Endothelial cell of umbilical vein (primary cell): ENCODE data around the gene LSR. TPM values are rescaled to one million over a fixed set of nuclear protein-coding genes. Genes with fewer than 3 reads are reported as not detected.

Source experiments
- BruUV-seq: library from RNA; stranded (reverse); fragments of 400-500 nt; replicated peaks from 2 replicates; lab custom pipeline; 2021; lab: Mats Ljungman, UMichigan
- CTCF ChIA-PET: fragments of 300-600, 350-600 bp; sonication (Branson Sonifier 250); formaldehyde crosslinking; loops from one replicate; lab custom pipeline; 2021; ENCODE audit warnings: antibody characterized with exemption, inconsistent platforms; lab: Charles Lee
- POLR2A ChIA-PET: fragments of 300-600, 350-600 bp; sonication (Branson Sonifier 250); formaldehyde crosslinking; loops from one replicate; lab custom pipeline; 2021; ENCODE audit warnings: antibody characterized with exemption, inconsistent platforms; lab: Charles Lee
- DNase-seq: peaks from one replicate; pipeline ENCODE4 v3.0.0-alpha.2; 2011; ENCODE audit warnings: low read depth, low spot score
- FAIRE-seq: peaks from 2 replicates; lab custom pipeline; 2011; peaks lifted over from hg19 to GRCh38; lab: Jason Lieb, UNC
- H2AFZ ChIP-seq: 2 replicates; pipeline ENCODE4 v1.6.0; 2012; ENCODE audit warnings: low read depth, low read length, control low read depth, inconsistent platforms
- H3K27ac ChIP-seq: 2 replicates; pipeline ENCODE4 v1.5.1; 2011; ENCODE audit warnings: low read depth, mild to moderate bottlenecking, control low read depth, low read length, moderate library complexity; ENCODE audit not compliant: insufficient read depth
- H3K27me3 ChIP-seq, 2 experiments: 2 replicates each; pipeline versions ENCODE4 v1.6.0 to v1.6.1; 2011; ENCODE audit warnings: low read length in 2 of 2, mixed read lengths in 1 of 2; ENCODE audit not compliant: control insufficient read depth in 2 of 2, insufficient read depth in 2 of 2
- H3K36me3 ChIP-seq, 2 experiments: 2 replicates in 1 of 2; 3 replicates in 1 of 2; pipeline ENCODE4 v1.5.1; 2011; ENCODE audit warnings: low read length in 2 of 2, mild to moderate bottlenecking in 1 of 2, moderate library complexity in 1 of 2; ENCODE audit not compliant: control insufficient read depth in 2 of 2, insufficient read depth in 2 of 2; ENCODE audit errors: extremely low read depth in 1 of 2
- H3K4me1 ChIP-seq: 3 replicates; pipeline ENCODE4 v1.5.1; 2011; ENCODE audit warnings: mild to moderate bottlenecking, low read length; ENCODE audit not compliant: control insufficient read depth, insufficient read depth; ENCODE audit errors: extremely low read depth
- H3K4me2 ChIP-seq: 2 replicates; pipeline ENCODE4 v1.6.1; 2011; ENCODE audit warnings: low read length, control low read depth, mixed read lengths; ENCODE audit not compliant: insufficient read depth
- H3K4me3 ChIP-seq, 3 experiments: fragments of 200-600 bp in 1 of 3; sonication (generic), shearing (Covaris generic) in 1 of 3; replicated peaks in 1 of 3; 2 replicates each; pipeline ENCODE4 v1.5.1; 2011 to 2016; ENCODE audit warnings: control low read depth in 3 of 3, low read length in 3 of 3, mild to moderate bottlenecking in 2 of 3, inconsistent platforms in 1 of 3, low read depth in 1 of 3, moderate library complexity in 1 of 3; ENCODE audit not compliant: insufficient read depth in 1 of 3
- H3K79me2 ChIP-seq: 2 replicates; pipeline ENCODE4 v1.6.0; 2012; ENCODE audit warnings: low read length, inconsistent platforms; ENCODE audit not compliant: control insufficient read depth, insufficient read depth
- H3K9ac ChIP-seq: replicated peaks from 2 replicates; pipeline ENCODE3; 2011; ENCODE audit warnings: low read length, control low read depth; ENCODE audit not compliant: insufficient read depth; ENCODE audit errors: extremely low read depth
- H3K9me1 ChIP-seq: replicated peaks from 3 replicates; pipeline ENCODE4 v1.6.0; 2011; ENCODE audit warnings: mild to moderate bottlenecking, low read length; ENCODE audit not compliant: control insufficient read depth, insufficient read depth; ENCODE audit errors: extremely low read depth
- H3K9me3 ChIP-seq: replicated peaks from 2 replicates; pipeline ENCODE4 v1.5.1; 2012; ENCODE audit warnings: low read length, inconsistent platforms; ENCODE audit not compliant: control insufficient read depth, insufficient read depth
- H4K20me1 ChIP-seq: replicated peaks from 2 replicates; pipeline ENCODE3; 2011; ENCODE audit warnings: mild to moderate bottlenecking, low read length; ENCODE audit not compliant: control insufficient read depth, insufficient read depth; ENCODE audit errors: extremely low read depth
- EZH2 ChIP-seq: IDR thresholded peaks from 2 replicates; pipeline ENCODE4 v1.6.1; 2012; ENCODE audit warnings: borderline replicate concordance, low read depth, mild to moderate bottlenecking, moderate library complexity, low read length, inconsistent platforms; ENCODE audit not compliant: severe bottlenecking
- FOS ChIP-seq: IDR thresholded peaks from 2 replicates; pipeline ENCODE4 v1.6.1; 2011; ENCODE audit warnings: mild to moderate bottlenecking, low read length, moderate library complexity, borderline replicate concordance; ENCODE audit not compliant: insufficient read depth
- JUN ChIP-seq: IDR thresholded peaks from 2 replicates; pipeline ENCODE4 v1.6.1; 2011; ENCODE audit warnings: borderline replicate concordance, low read depth; ENCODE audit not compliant: insufficient read length, insufficient read depth
- MAX ChIP-seq: IDR thresholded peaks from 2 replicates; pipeline ENCODE4 v1.6.1; 2011; ENCODE audit not compliant: insufficient read depth, insufficient read length
- MYC ChIP-seq: IDR thresholded peaks from one replicate; pipeline ENCODE4 v1.6.1; 2011; ENCODE audit warnings: mild to moderate bottlenecking, low read depth, low read length
- POLR2AphosphoS5 ChIP-seq: IDR thresholded peaks from 2 replicates; pipeline ENCODE4 v1.6.1; 2012; ENCODE audit warnings: low read depth, mild to moderate bottlenecking, control low read depth, low read length, moderate library complexity; ENCODE audit not compliant: insufficient read depth
- dilution Hi-C: fragments of 300-500 bp; cut with MboI; formaldehyde crosslinking; loops from one replicate; pipeline ENCODE4 v1.15.0; 2019; ENCODE audit warnings: low sequenced_read_pairs; ENCODE audit not compliant: extremely low pct_ligation_motif_present
- intact Hi-C: fragments of 100-400 bp; cut with micrococcal nuclease; formaldehyde crosslinking; loops from one replicate; pipeline ENCODE4 v1.10.0; 2022
- polyA plus RNA-seq, 4 experiments: library from polyadenylated mRNA; depleted of rRNA in 3 of 4; stranded (reverse) in 3 of 4; unstranded in 1 of 4; fragments of >200 nt; gene quantifications; 2 replicates each; pipeline versions ENCODE4 v1.2.1 to v1.2.3, GENCODE V29; 2011 to 2012; ENCODE audit warnings: missing spikeins in 1 of 4
- total RNA-seq: library from RNA; stranded (reverse); gene quantifications from 2 replicates; pipeline ENCODE4 v1.2.3, GENCODE V29; 2021
- TF ChIP-seq, protein P1 (sequence below), 2 donors: IDR thresholded peaks; 1 replicate in 1 of 2; 2 replicates in 1 of 2; pipeline ENCODE4 v1.5.1; 2011; ENCODE audit warnings: low read length in 2 of 2, mild to moderate bottlenecking in 2 of 2, moderate library complexity in 2 of 2, control low read depth in 1 of 2, inconsistent platforms in 1 of 2, low read depth in 1 of 2; ENCODE audit not compliant: insufficient read depth in 1 of 2; ENCODE audit errors: extremely low read depth in 1 of 2

LSR gene
- total and polyA plus RNA-seq, 2 donors (not counting 3 experiments of a cell fraction or from before 2014, with no cell fraction given) = 0.76 to 1.0 TPM

- no peak overlapping the region for H3K27ac ChIP-seq
- intact Hi-C loops (no loop called here), dilution Hi-C loops (no loop called here)
- H3K36me3 ChIP-seq = no peaks in the 10 kb centered on the region
- BruUV-seq = no TSS peak
- POLR2A ChIA-PET = no interaction called here
- no peak for FAIRE-seq
- no peaks in the 10 kb centered on the region for H3K9me3 ChIP-seq
- H3K9ac ChIP-seq = no peak overlapping the region
- H4K20me1 ChIP-seq = no peaks in the 10 kb centered on the region
- peaks cover 0 to 4% of the 10 kb centered on the region in 2 experiments for H3K27me3 ChIP-seq
- no peak overlapping the region for H3K4me2 ChIP-seq
- CTCF ChIA-PET = interaction anchor here (1.5 kb wide), 1 partner anchor 149 kb away, joined by 3 read pairs; no protein-coding TSS in a partner anchor
- peaks cover 16% of the 10 kb centered on the region for H3K4me1 ChIP-seq
- H3K4me3 ChIP-seq = no peak overlapping the region
- TF ChIP-seq FOS (no peak), JUN (no peak), EZH2 (no peak), MAX (no peak), MYC (no peak), POLR2AphosphoS5 (no peak)
- TF ChIP-seq, protein P1, sequence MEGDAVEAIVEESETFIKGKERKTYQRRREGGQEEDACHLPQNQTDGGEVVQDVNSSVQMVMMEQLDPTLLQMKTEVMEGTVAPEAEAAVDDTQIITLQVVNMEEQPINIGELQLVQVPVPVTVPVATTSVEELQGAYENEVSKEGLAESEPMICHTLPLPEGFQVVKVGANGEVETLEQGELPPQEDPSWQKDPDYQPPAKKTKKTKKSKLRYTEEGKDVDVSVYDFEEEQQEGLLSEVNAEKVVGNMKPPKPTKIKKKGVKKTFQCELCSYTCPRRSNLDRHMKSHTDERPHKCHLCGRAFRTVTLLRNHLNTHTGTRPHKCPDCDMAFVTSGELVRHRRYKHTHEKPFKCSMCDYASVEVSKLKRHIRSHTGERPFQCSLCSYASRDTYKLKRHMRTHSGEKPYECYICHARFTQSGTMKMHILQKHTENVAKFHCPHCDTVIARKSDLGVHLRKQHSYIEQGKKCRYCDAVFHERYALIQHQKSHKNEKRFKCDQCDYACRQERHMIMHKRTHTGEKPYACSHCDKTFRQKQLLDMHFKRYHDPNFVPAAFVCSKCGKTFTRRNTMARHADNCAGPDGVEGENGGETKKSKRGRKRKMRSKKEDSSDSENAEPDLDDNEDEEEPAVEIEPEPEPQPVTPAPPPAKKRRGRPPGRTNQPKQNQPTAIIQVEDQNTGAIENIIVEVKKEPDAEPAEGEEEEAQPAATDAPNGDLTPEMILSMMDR (IDR thresholded peaks at IDR 0.05; ENCODE audit: extremely low read depth in 1 of 2, insufficient read depth in 1 of 2, low read depth in 1 of 2, low read length in 2 of 2) = no peak
- H3K79me2 ChIP-seq = no peaks in the 10 kb centered on the region
- H2AFZ ChIP-seq = no peak overlapping the region
- no peak for DNase-seq
- no peaks in the 10 kb centered on the region for H3K9me1 ChIP-seq
Measured at GRCh38 chr19:35216016-35216832, 32.6 kb upstream of the LSR start.
